Suprapubic skin (tissue), 4 donors: Measurements from ENCODE around the gene MARF1. TPM values are rescaled to one million over a fixed set of nuclear protein-coding genes. Genes with fewer than 3 reads are reported as not detected.

Experiments used
- DNase-seq, 2 donors: peaks; one replicate each; pipeline ENCODE4 v3.0.0-alpha.2; 2019; ENCODE audit warnings: low spot score in 2 of 2
- H3K27ac ChIP-seq: fragments of 200-600 bp; sonication (generic); one replicate; pipeline ENCODE4 v1.5.1; 2019
- H3K27me3 ChIP-seq: fragments of 200-600 bp; sonication (generic); one replicate; pipeline ENCODE4 v1.5.1; 2019
- H3K36me3 ChIP-seq: fragments of 200-600 bp; sonication (generic); one replicate; pipeline ENCODE4 v1.5.1; 2019
- H3K4me1 ChIP-seq: fragments of 200-600 bp; sonication (generic); one replicate; pipeline ENCODE4 v1.5.1; 2019
- H3K4me3 ChIP-seq: fragments of 200-600 bp; sonication (generic); one replicate; pipeline ENCODE4 v1.5.1; 2019; ENCODE audit warnings: mild to moderate bottlenecking
- H3K9me3 ChIP-seq: fragments of 200-600 bp; sonication (generic); one replicate; pipeline ENCODE4 v1.5.1; 2019
- CTCF ChIP-seq, 2 donors: fragments of 200-600 bp in 1 of 2; fragments of 450-650 bp in 1 of 2; sonication (generic) in 1 of 2; IDR thresholded peaks; one replicate each; pipeline ENCODE4 v1.5.1; 2016 to 2019; ENCODE audit warnings: antibody characterized with exemption in 2 of 2, mild to moderate bottlenecking in 1 of 2, moderate library complexity in 1 of 2
- EP300 ChIP-seq: sonication (generic); formaldehyde crosslinking; IDR thresholded peaks from one replicate; pipeline ENCODE4 v1.6.1; 2017; ENCODE audit warnings: antibody characterized with exemption
- POLR2A ChIP-seq, 2 donors: fragments of 450-650 bp; IDR thresholded peaks; one replicate each; pipeline ENCODE4 v1.6.1; 2017; ENCODE audit warnings: antibody characterized with exemption in 2 of 2, mild to moderate bottlenecking in 2 of 2, moderate library complexity in 2 of 2
- POLR2AphosphoS5 ChIP-seq, 3 donors: sonication (generic); formaldehyde crosslinking; IDR thresholded peaks; one replicate each; pipeline ENCODE4 v1.6.1; 2017; ENCODE audit warnings: antibody characterized with exemption in 3 of 3
- WGBS: methylation state at CpG from one replicate; pipeline ENCODE4 v1.1.5; 2018; 5-methylcytosine and 5-hydroxymethylcytosine counted together
- total RNA-seq, 4 donors: library from RNA; depleted of rRNA; stranded (reverse); fragments of >200 nt; gene quantifications; one replicate each; pipeline ENCODE4 v1.1.0, GENCODE V29; 2016

MARF1 gene
- total RNA-seq, 4 donors from 2014 or later, result 36.2 to 117 (median 44.2) TPM

- Histone ChIP-seq H3K4me1 (peaks cover 16% of the 10 kb centered on the region), H3K27me3 (no peaks in the 10 kb centered on the region), H3K9me3 (no peaks in the 10 kb centered on the region), H3K4me3 (no peak overlapping the region), H3K36me3 (peaks cover 17% of the 10 kb centered on the region), H3K27ac (no peak overlapping the region)
- 94% methylated on average over 5 of the region's 12 CpGs for WGBS
- DNase-seq, result no peak
- TF ChIP-seq POLR2A (IDR thresholded peaks at IDR 0.05) (no peak), CTCF (IDR thresholded peaks at IDR 0.05) (no peak), POLR2AphosphoS5 (IDR thresholded peaks at IDR 0.05) (no peak), EP300 (no peak)
Measured at GRCh38 chr16:15586716-15587115, 56.2 kb downstream of the MARF1 start.

DNA sequence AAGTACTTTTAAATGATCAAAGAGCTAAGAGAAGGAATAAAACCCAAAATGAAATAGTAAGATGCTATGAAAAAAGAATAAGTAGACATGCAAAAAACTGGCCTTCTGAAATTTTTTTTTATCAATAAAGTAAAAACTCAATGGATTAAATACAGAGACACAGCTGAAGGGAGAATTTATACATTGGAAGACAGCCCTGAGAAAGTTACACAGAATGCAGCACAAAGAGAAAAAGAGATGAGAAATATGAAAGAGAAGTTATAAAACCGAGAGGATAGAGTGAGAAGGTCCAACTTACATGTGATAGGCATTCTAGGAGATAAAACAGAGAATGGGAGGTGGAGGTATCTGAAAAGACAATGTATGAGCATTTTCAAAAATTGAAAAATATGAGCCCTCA lies 57.0 kb downstream of the MARF1 start:
- DNase-seq, result no peak
- Histone ChIP-seq H3K27me3 (no peaks in the 10 kb centered on the region), H3K36me3 (peaks cover 20% of the 10 kb centered on the region), H3K27ac (no peak overlapping the region), H3K9me3 (no peaks in the 10 kb centered on the region), H3K4me1 (peaks cover 9% of the 10 kb centered on the region), H3K4me3 (no peak overlapping the region)
- TF ChIP-seq CTCF (IDR thresholded peaks at IDR 0.05) (no peak), POLR2AphosphoS5 (IDR thresholded peaks at IDR 0.05) (no peak), POLR2A (IDR thresholded peaks at IDR 0.05) (no peak), EP300 (no peak)
- 94% methylated on average over 1 of the region's 1 CpG for WGBS

DNA sequence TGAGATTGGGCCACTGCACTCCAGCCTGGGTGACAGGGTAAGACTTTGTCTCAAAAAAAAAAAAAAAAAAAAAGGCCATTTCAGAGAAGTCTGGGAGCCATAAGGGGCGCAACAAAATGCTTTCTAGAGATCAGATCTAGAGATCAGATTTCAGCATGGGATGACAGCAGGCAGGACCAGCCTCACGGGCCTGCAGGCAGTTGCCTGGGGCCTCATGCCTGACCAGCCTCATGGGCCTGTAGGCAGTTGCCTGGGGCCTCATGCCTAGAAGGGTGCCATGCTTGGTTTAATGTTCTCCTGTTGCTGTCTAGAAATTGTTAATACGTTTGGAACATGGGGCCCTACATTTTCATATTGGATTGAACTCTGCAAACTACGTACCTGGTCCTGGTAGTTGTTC lies 59.4 kb downstream of the MARF1 start:
- TF ChIP-seq POLR2AphosphoS5 (IDR thresholded peaks at IDR 0.05) (no peak), EP300 (no peak), CTCF (IDR thresholded peaks at IDR 0.05) (no peak), POLR2A (IDR thresholded peaks at IDR 0.05) (no peak)
- no peak overlapping the region for H3K4me3 ChIP-seq
- no peaks in the 10 kb centered on the region for H3K4me1 ChIP-seq
- H3K36me3 ChIP-seq, result peaks cover 20% of the 10 kb centered on the region
- H3K27ac ChIP-seq, result no peak overlapping the region
- H3K9me3 ChIP-seq, result no peaks in the 10 kb centered on the region
- WGBS, result 87% methylated on average over 4 of the region's 4 CpGs
- no peak for DNase-seq
- H3K27me3 ChIP-seq, result no peaks in the 10 kb centered on the region

DNA sequence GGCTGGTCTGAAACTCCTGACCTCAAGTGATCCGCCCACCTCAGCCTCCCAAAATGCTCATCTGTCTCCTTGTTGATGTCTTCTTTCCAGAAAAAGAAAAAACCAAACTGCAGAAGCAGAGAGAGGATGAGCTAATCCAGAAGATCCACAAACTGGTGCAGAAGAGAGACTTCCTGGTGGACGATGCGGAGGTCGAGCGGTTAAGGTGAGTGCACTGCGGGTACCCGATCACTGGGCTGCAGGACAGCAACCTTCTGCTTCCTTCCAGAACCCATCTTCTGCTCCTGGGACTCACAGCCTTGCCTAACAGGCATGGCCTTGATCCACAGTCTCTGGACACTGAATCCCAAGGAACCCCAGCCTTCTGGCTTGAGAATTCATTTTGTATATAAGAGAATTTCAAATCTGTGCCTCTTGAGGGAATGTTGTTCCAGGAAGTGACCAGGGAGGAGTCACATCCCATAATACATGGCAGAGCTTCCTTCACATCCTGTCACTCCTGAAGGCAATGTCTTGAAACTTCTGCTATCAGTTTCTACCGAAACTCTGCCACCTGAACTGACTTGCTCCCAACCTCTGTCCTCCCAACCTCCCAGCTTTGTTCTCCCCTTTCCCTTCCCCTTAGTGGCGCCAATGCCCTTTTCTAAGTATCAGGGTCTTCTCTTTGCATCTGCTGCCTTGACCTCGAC lies 61.7 kb downstream of the MARF1 start:
- DNase-seq, result no peak
- TF ChIP-seq CTCF (IDR thresholded peaks at IDR 0.05), result no peak
- no peak for TF ChIP-seq POLR2AphosphoS5 (IDR thresholded peaks at IDR 0.05)
- TF ChIP-seq EP300, result no peak
- no peak for TF ChIP-seq POLR2A (IDR thresholded peaks at IDR 0.05)
- Histone ChIP-seq H3K27ac (no peak overlapping the region), H3K4me3 (no peak overlapping the region), H3K4me1 (peaks cover 11% of the 10 kb centered on the region), H3K27me3 (no peaks in the 10 kb centered on the region), H3K9me3 (no peaks in the 10 kb centered on the region), H3K36me3 (peaks cover 9% of the 10 kb centered on the region)
- 90% methylated on average over 10 of the region's 10 CpGs for WGBS

DNA sequence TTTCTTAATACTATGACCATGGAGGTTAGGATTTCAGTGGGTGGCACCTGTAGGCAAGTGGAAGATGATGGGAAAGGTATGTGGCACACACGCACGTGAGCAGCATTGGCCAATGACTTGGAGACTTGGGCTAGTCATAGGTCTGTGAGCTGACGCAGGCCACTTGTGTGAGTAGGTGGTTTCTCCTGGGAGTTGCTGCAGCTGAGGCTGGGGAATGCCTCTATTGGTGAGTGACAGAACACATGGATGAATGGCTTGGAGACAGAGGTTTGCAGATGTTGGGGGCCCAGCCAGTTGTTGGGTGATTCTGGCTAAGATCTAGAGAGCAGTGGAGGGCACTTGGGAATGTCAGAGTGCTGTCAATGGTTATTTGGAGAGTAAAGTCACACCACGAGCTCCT lies 64.1 kb downstream of the MARF1 start:
- Histone ChIP-seq H3K27ac (no peak overlapping the region), H3K27me3 (no peaks in the 10 kb centered on the region), H3K4me3 (no peak overlapping the region), H3K36me3 (peaks cover 6% of the 10 kb centered on the region), H3K9me3 (no peaks in the 10 kb centered on the region), H3K4me1 (peaks cover 15% of the 10 kb centered on the region)
- WGBS, result 94% methylated on average over 4 of the region's 4 CpGs
- no peak for DNase-seq
- no peak for TF ChIP-seq CTCF (IDR thresholded peaks at IDR 0.05)
- no peak for TF ChIP-seq POLR2AphosphoS5 (IDR thresholded peaks at IDR 0.05)
- no peak for TF ChIP-seq EP300
- no peak for TF ChIP-seq POLR2A (IDR thresholded peaks at IDR 0.05)
